Small intestine (tissue), 7 donors: ENCODE results near the gene HOXA4. TPM values are rescaled to one million over a fixed set of nuclear protein-coding genes. Genes with fewer than 3 reads are reported as not detected.
A peak's percentile ranks its signal among the peaks of the same experiment; 100 is the strongest.

Source experiments
- DNase-seq, 2 donors: peaks; one replicate each; pipeline versions ENCODE4 v3.0.0 to v3.0.0-alpha.2; 2013
- FAIRE-seq: peaks from 2 replicates; lab custom pipeline; 2012; peaks lifted over from hg19 to GRCh38; lab: Jason Lieb, UNC
- H3K27ac ChIP-seq, 3 donors: one replicate each; pipeline ENCODE4 v1.5.1; 2013; ENCODE audit warnings: low read length in 2 of 3, mild to moderate bottlenecking in 2 of 3, control low read depth in 1 of 3, inconsistent platforms in 1 of 3, low read depth in 1 of 3, moderate library complexity in 1 of 3
- H3K27me3 ChIP-seq, 3 donors: one replicate each; pipeline ENCODE4 v1.6.1; 2013; ENCODE audit warnings: low read length in 3 of 3, inconsistent platforms in 1 of 3; ENCODE audit not compliant: control insufficient read depth in 3 of 3, insufficient read depth in 3 of 3
- H3K36me3 ChIP-seq, 3 donors: one replicate each; pipeline ENCODE4 v1.6.1; 2013; ENCODE audit warnings: low read length in 3 of 3, inconsistent platforms in 1 of 3, low read depth in 1 of 3, mild to moderate bottlenecking in 1 of 3, moderate library complexity in 1 of 3; ENCODE audit not compliant: control insufficient read depth in 3 of 3, insufficient read depth in 2 of 3
- H3K4me1 ChIP-seq, 3 donors: one replicate each; pipeline ENCODE4 v1.6.1; 2013; ENCODE audit warnings: low read length in 2 of 3, inconsistent platforms in 1 of 3, low read depth in 1 of 3, mild to moderate bottlenecking in 1 of 3, moderate library complexity in 1 of 3; ENCODE audit not compliant: control insufficient read depth in 3 of 3, insufficient read depth in 2 of 3
- H3K4me3 ChIP-seq, 3 donors: one replicate each; pipeline ENCODE4 v1.5.1; 2013; ENCODE audit warnings: low read length in 3 of 3, control low read depth in 1 of 3, inconsistent platforms in 1 of 3, low read depth in 1 of 3, mild to moderate bottlenecking in 1 of 3, moderate library complexity in 1 of 3
- H3K9me3 ChIP-seq, 2 donors: one replicate each; pipeline ENCODE4 v1.6.1; 2013; ENCODE audit warnings: low read depth in 1 of 2, low read length in 1 of 2; ENCODE audit not compliant: control insufficient read depth in 2 of 2, insufficient read depth in 1 of 2
- WGBS, 3 donors: extraction: QIAGEN DNeasy Blood & Tissue Kit; methylation state at CpG; one replicate each; pipeline ENCODE4 v1.1.7; 2013; 5-methylcytosine and 5-hydroxymethylcytosine counted together
- polyA plus RNA-seq, 4 donors: library from polyadenylated mRNA; stranded (reverse) in 3 of 4; unstranded in 1 of 4; fragments of 200-250 nt in 3 of 4; fragments of 120-200 nt in 1 of 4; gene quantifications; one replicate each; pipeline versions ENCODE4 v1.2.1 to v1.2.3, GENCODE V29; 2013
- donor health status: healthy with polysubstance abuse.
- donor health status: control.
- donor health status: control.
- donor health status: Bipolar disorder and iron deficiency.
- donor health status: healthy.

The HOXA4 gene
- polyA plus RNA-seq, 4 donors = 2.4 to 15.3 (median 7.9) TPM; not detected in 1

DNA sequence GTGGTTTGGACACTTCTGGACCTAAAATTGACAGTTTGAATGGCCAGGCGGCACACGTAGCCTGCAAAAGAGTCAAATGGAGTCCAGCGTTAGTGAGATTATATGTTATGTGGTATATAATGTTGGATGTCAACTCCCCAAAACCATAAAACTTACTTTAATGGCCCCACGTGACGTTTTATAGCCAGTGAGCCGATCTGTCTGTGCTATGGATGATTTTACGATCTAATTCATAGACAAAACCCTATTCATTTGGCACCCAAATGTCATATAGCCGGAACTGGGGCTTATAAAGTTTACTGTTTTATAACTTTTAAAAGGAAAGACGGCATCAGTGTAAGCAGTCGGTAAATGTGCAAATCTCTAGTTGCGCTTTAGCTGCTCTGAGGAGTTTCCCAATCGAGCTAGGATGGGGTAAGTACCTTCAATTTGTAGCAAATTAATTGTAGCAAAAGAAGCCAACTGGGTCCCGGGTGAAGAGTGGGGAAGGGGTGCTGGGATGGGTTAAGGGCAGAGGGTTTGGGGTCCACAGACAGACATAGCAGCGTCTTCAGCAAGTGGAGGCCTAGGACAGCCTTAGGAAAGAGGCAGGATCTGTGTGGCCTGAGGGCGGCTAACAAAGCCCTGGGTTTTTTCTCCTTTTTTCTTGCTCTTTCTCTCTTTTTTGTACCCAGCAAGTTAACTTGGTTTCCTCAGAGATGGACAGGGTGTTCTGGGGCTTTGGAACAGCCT lies 9.7 kb upstream of the HOXA4 start:
- Histone ChIP-seq H3K27me3 (peaks cover 7 to 29% (median 9%) of the 10 kb centered on the region in 3 donors), H3K27ac (peak overlapping the region in 2 of 3 donors; percentile 77 to 81), H3K4me1 (peaks cover 0 to 51% (median 2%) of the 10 kb centered on the region in 3 donors), H3K4me3 (peak overlapping the region in 2 of 3 donors; percentile 45 to 53), H3K9me3 (no peaks in the 10 kb centered on the region), H3K36me3 (peaks cover 0 to 29% (median 0%) of the 10 kb centered on the region in 3 donors)
- peak; percentile 76 to 92 for DNase-seq
- WGBS, 3 donors = 20 to 43% (median 30%) methylated on average over 15 of the region's 15 CpGs
- no peak for FAIRE-seq

DNA sequence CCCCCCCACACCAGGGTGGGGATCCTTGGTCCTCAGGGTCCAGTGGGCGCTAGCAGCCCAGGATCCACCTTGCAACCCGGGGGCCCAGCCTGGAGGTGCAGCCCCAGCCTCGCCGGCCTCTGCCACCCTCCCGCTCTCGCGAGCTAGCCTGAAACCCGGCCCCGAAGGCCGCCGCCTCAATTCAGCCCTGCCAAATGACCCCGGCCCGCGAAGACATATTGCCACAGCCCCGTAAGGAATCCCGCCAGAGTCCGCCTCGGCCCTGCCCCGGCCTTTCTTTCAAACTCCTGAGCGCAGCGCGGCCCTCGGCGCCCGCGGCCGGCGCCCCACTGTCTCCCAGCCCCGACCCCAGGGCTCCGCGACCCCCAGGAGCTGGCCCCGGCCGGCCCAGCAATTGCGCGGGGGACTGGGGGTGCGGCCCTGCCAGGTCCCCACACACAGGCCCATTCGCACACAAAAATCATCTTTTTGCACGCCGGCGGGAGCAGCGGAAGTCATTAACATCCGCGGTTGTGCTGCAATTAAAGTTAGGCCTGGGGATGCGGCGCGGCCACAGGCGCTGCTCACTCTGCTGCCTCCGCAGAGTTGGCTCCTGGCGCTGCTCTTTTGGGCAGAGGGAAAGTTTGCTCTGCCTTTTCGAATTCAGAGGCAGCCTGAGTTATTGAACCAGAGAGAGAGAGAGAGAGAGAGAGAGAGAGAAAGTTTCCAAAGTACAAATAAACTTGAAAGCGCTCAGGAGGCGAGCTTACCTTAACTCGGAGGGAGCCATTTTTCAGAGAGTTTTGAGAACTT lies 9.0 kb upstream of the HOXA4 start:
- peak overlapping the region; percentile 45 to 53 (median 46) for H3K4me3 ChIP-seq
- 12 to 35% (median 29%) methylated on average over 45 to 53 of the region's 53 CpGs for WGBS, 3 donors
- peaks cover 0 to 51% (median 2%) of the 10 kb centered on the region in 3 donors for H3K4me1 ChIP-seq
- no peaks in the 10 kb centered on the region for H3K9me3 ChIP-seq
- DNase-seq = peak in 1 of 2 donors; percentile 79
- no peak for FAIRE-seq
- peaks cover 0 to 21% (median 0%) of the 10 kb centered on the region in 3 donors for H3K36me3 ChIP-seq
- peaks cover 5 to 22% (median 9%) of the 10 kb centered on the region in 3 donors for H3K27me3 ChIP-seq
- H3K27ac ChIP-seq = peak overlapping the region; percentile 74 to 81 (median 77)

DNA sequence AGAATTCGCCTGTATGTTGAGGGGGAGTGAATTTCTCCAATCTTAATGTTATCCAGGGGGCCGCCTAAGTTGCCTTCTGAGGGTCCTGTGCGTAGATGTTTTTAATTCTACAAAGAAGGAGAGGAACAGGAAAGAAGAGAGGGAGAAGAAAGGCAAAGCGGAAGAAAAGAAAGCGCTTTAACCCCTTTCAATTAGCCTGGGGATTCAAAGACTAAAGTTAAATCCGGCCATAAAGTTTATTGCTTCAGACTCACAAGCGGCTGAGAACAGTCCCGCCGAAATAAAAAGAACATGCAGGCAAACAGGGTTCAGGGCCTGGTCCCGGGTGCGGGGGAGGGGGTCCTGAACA lies 8.4 kb upstream of the HOXA4 start:
- Histone ChIP-seq H3K4me3 (peak overlapping the region; percentile 45 to 53 (median 46)), H3K4me1 (peaks cover 0 to 51% (median 2%) of the 10 kb centered on the region in 3 donors), H3K36me3 (peaks cover 0 to 16% (median 0%) of the 10 kb centered on the region in 3 donors), H3K27ac (peak overlapping the region; percentile 74 to 81 (median 77)), H3K9me3 (no peaks in the 10 kb centered on the region), H3K27me3 (peaks cover 5 to 16% (median 9%) of the 10 kb centered on the region in 3 donors)
- DNase-seq (peak in 1 of 2 donors; percentile 46), FAIRE-seq (no peak)
- 22 to 41% (median 40%) methylated on average over 11 of the region's 11 CpGs for WGBS, 3 donors

DNA sequence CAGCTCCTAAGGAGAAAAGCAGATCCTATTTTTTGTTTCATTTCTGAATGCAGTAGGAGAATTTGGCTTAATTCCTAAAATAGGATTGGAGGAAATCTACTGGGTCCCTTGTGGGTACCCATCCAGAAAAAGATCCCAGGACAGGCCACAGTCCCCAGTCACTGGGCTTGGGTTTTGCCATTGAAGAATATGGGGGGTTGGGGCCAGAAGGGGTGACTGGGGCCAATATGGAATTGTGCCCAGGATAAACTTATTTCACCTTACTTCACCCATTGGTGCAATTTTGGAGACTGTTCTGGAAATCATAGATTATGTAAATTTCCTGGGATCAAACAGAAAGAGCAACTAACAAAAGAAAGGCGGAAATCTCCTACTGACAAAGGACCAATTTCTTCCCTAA lies 7.9 kb upstream of the HOXA4 start:
- no peak for FAIRE-seq
- Histone ChIP-seq H3K4me1 (peaks cover 2 to 54% (median 5%) of the 10 kb centered on the region in 3 donors), H3K27ac (peak overlapping the region in 2 of 3 donors; percentile 77 to 81), H3K4me3 (peak overlapping the region in 1 of 3 donors; percentile 45), H3K36me3 (peaks cover 0 to 14% (median 0%) of the 10 kb centered on the region in 3 donors), H3K9me3 (no peaks in the 10 kb centered on the region), H3K27me3 (peaks cover 8 to 14% (median 9%) of the 10 kb centered on the region in 3 donors)
- 75 to 76% (median 76%) methylated on average over 1 of the region's 1 CpG for WGBS, 3 donors
- no peak for DNase-seq

DNA sequence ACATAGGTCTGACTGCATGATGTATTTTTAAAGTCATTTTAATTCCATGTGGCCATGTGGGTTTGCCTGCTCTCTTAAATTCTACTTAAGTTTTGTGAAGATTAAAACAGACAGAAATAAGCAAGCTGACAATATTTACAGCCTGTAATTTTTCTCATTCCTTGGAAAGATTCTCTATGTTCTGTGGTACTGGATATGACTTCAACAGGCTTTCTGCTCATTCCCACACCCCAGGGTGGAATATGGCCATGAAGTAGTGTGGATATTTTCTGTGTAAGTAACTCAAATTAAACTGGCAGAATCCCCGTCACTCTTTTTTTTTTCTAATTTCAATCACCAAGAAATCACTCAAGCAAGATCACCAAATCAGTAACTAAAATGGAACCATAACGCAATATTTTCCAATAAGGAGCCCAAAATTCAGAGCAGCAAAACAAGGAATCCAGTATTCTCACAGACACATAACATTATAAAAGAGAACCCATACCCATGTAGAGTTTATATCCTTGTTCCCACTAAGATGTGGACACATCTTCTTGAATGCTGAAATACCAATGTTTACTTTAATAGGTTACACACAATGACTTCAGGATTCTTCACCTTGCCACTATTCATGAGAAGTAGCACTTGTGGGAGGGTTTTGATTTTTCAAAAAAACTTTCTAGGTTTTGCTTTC lies 7.2 kb upstream of the HOXA4 start:
- WGBS, 3 donors = 69 to 83% (median 82%) methylated on average over 2 of the region's 2 CpGs
- Histone ChIP-seq H3K9me3 (no peaks in the 10 kb centered on the region), H3K36me3 (peaks cover 0 to 13% (median 0%) of the 10 kb centered on the region in 3 donors), H3K4me1 (peaks cover 2 to 61% (median 5%) of the 10 kb centered on the region in 3 donors), H3K4me3 (no peak overlapping the region), H3K27ac (peak overlapping the region in 2 of 3 donors; percentile 77 to 81), H3K27me3 (peaks cover 4 to 13% (median 11%) of the 10 kb centered on the region in 3 donors)
- DNase-seq (no peak), FAIRE-seq (no peak)

DNA sequence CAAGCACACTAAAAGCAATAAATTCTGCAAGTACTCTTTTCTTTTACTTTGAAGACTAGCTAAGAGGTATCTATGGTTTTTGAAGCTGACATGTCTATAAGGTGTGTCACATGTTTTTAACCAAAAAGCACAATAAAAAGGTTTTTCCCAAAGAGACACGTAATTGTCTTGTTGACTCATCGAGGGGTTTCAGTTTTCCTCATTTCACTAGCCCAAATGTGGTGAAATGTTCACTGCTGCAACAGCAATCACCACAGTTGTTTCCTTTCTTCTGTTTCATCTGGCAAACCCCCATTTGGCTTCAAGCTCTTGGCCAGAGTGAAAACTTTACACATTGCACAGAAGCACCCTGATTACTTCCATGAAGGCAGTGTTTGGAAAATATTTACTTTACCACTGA lies 3.8 kb upstream of the HOXA4 start:
- Histone ChIP-seq H3K9me3 (no peaks in the 10 kb centered on the region), H3K4me1 (peaks cover 0 to 63% (median 5%) of the 10 kb centered on the region in 3 donors), H3K27ac (peak overlapping the region in 2 of 3 donors; percentile 61 to 77), H3K4me3 (no peak overlapping the region), H3K36me3 (peaks cover 0 to under 1% (median 0%) of the 10 kb centered on the region in 3 donors), H3K27me3 (peaks cover 0 to 6% (median 0%) of the 10 kb centered on the region in 3 donors)
- peak in 1 of 2 donors; percentile 46 for DNase-seq
- WGBS, 3 donors = 38 to 65% (median 43%) methylated on average over 2 of the region's 2 CpGs
- no peak for FAIRE-seq

DNA sequence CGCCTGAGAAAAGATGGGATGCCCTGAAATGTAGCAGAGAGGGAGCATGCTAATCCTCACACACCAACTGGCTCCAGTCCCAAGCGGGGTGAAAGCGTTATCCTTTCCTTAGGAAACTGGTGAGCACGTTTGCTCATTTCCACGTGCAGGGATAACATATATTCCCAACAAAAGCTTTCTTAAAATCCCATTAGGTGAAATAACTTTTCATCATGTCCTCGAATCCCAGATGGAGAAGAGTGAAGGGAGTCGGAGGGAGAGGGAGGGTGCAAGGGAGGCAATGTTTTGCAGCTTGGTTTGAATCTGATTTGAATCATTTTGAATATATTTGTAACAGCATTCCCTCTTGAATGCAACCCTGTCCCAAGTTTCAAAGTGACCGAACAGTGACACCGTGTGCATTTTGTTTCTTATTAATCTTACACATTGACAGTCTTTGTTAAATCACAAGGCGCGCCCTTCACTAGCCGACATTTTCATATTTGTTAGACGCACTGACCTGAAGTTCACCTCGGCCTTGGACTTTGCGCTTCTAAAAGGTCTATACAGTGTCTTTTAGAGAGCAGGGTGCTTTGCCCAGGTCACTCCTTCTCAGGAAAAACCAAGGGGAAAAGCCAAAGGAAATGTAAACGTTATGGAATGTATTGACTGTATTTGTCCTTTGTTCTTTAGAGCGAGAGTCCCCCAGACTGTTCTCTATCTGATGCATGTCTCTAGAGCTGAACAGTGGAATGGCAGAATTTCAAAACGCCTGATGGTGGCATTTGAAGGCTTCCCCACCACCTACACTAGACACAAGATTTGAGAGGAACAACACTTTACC lies 3.1 kb upstream of the HOXA4 start:
- FAIRE-seq (no peak), DNase-seq (peak; percentile 36 to 72)
- Histone ChIP-seq H3K9me3 (no peaks in the 10 kb centered on the region), H3K27ac (peak overlapping the region in 2 of 3 donors; percentile 61 to 77), H3K36me3 (peaks cover 0 to 4% (median 0%) of the 10 kb centered on the region in 3 donors), H3K4me3 (no peak overlapping the region), H3K27me3 (peaks cover 0 to 6% (median 0%) of the 10 kb centered on the region in 3 donors), H3K4me1 (peaks cover 0 to 65% (median 5%) of the 10 kb centered on the region in 3 donors)
- 31 to 50% (median 48%) methylated on average over 18 of the region's 18 CpGs for WGBS, 3 donors
